GM12878 (cell line): ENCODE results near the gene NDUFB2. TPM values are rescaled to one million over a fixed set of nuclear protein-coding genes. Genes with fewer than 3 reads are reported as not detected.

Experiments used
- ATAC-seq: fragments of 200-7000 bp; cut with Tn5 transposase; 3 replicates; pipeline ENCODE4 v1.9.1; 2020; ENCODE audit warnings: mild to moderate bottlenecking, moderate library complexity
- BruUV-seq: library from RNA; stranded (reverse); fragments of 400-500 nt; replicated peaks from 2 replicates; lab custom pipeline; 2021; lab: Mats Ljungman, UMichigan
- CTCF ChIA-PET: fragments of 300-600 bp; sonication (Branson Sonifier 250); formaldehyde crosslinking; extraction: SDS; loops from one replicate; lab custom pipeline; 2021; ENCODE audit warnings: inconsistent platforms; lab: Yijun Ruan, JAX
- POLR2A ChIA-PET: fragments of 350-600 bp; formaldehyde crosslinking; extraction: SDS; loops from one replicate; lab custom pipeline; 2021; ENCODE audit warnings: inconsistent platforms; lab: Charles Lee
- RAD21 ChIA-PET: fragments of 300-600 bp; sonication (Branson Sonifier 250); formaldehyde crosslinking; loops from one replicate; lab custom pipeline; 2023; ENCODE audit warnings: antibody characterized with exemption; ENCODE audit not compliant: unreplicated experiment; lab: Charles Lee
- SMC1A ChIA-PET: fragments of 300-600 bp; sonication (Branson Sonifier 250); formaldehyde crosslinking; loops from one replicate; lab custom pipeline; 2023; ENCODE audit not compliant: unreplicated experiment, uncharacterized antibody; lab: Charles Lee
- DNase-seq: peaks from one replicate; pipeline ENCODE4 v3.0.0-alpha.2; 2011; ENCODE audit warnings: low read depth, low spot score
- FAIRE-seq: peaks from 3 replicates; lab custom pipeline; 2011; peaks lifted over from hg19 to GRCh38; lab: Jason Lieb, UNC
- H2AFZ ChIP-seq: 2 replicates; pipeline ENCODE4 v1.6.0; 2011; ENCODE audit warnings: low read depth, low read length, control low read depth; ENCODE audit not compliant: control insufficient read depth
- H3K27ac ChIP-seq: 2 replicates; pipeline ENCODE4 v1.5.1; 2011; ENCODE audit warnings: control low read depth; ENCODE audit not compliant: control insufficient read depth, insufficient read depth
- H3K27me3 ChIP-seq, 2 experiments: replicated peaks in 1 of 2; 2 replicates each; pipeline versions ENCODE4 v1.6.0 to v1.6.1; 2011; ENCODE audit warnings: low read length in 1 of 2; ENCODE audit not compliant: control insufficient read depth in 2 of 2, insufficient read depth in 2 of 2
- H3K36me3 ChIP-seq, 2 experiments: 2 replicates each; pipeline ENCODE4 v1.5.1; 2011; ENCODE audit warnings: low read length in 1 of 2; ENCODE audit not compliant: control insufficient read depth in 2 of 2, insufficient read depth in 2 of 2
- H3K4me1 ChIP-seq: 2 replicates; pipeline ENCODE4 v1.6.1; 2011; ENCODE audit warnings: mild to moderate bottlenecking, low read length, moderate library complexity, mixed read lengths; ENCODE audit not compliant: control insufficient read depth, insufficient read depth
- H3K4me2 ChIP-seq: 2 replicates; pipeline ENCODE4 v1.6.0; 2011; ENCODE audit warnings: control low read depth; ENCODE audit not compliant: control insufficient read depth, insufficient read depth
- H3K4me3 ChIP-seq: fragments of 200-600 bp; sonication (generic); 2 replicates; pipeline ENCODE4 v1.5.1; 2016
- H3K79me2 ChIP-seq: 2 replicates; pipeline ENCODE4 v1.6.0; 2011; ENCODE audit warnings: low read length; ENCODE audit not compliant: control insufficient read depth, insufficient read depth
- H3K9ac ChIP-seq: 2 replicates; pipeline ENCODE4 v1.8.0; 2011; ENCODE audit warnings: low read length, control low read depth, mixed read lengths; ENCODE audit not compliant: control insufficient read depth, insufficient read depth
- H3K9me3 ChIP-seq: replicated peaks from 3 replicates; pipeline ENCODE4 v1.5.1; 2011; ENCODE audit warnings: mild to moderate bottlenecking, low read length; ENCODE audit not compliant: control insufficient read depth, insufficient read depth
- H4K20me1 ChIP-seq: 2 replicates; pipeline ENCODE4 v1.6.0; 2011; ENCODE audit not compliant: control insufficient read depth, insufficient read depth
- ASH2L ChIP-seq: fragments of 300-600, 200-600 bp; sonication (generic); IDR thresholded peaks from 2 replicates; pipeline ENCODE4 v1.6.1; 2017; ENCODE audit warnings: low read depth, mild to moderate bottlenecking, borderline replicate concordance
- HDAC2 ChIP-seq: fragments of 200-600 bp; sonication (generic); IDR thresholded peaks from 2 replicates; pipeline ENCODE4 v1.6.1; 2017
- IKZF2 ChIP-seq, 2 experiments: fragments of 450-650 bp; IDR thresholded peaks; 2 replicates each; pipeline ENCODE4 v1.6.1; 2017; ENCODE audit warnings: mild to moderate bottlenecking in 2 of 2, moderate library complexity in 2 of 2
- IRF5 ChIP-seq: fragments of 450-650 bp; IDR thresholded peaks from 2 replicates; pipeline ENCODE4 v1.6.1; 2017; ENCODE audit warnings: borderline replicate concordance
- LARP7 ChIP-seq: fragments of 450-650 bp; IDR thresholded peaks from 2 replicates; pipeline ENCODE4 v1.6.1; 2017; ENCODE audit warnings: mild to moderate bottlenecking
- MTA2 ChIP-seq: fragments of 450-650 bp; IDR thresholded peaks from 2 replicates; pipeline ENCODE4 v1.6.1; 2016; ENCODE audit warnings: low read depth, mild to moderate bottlenecking, moderate library complexity
- MXI1 ChIP-seq: fragments of 150-350 bp; IDR thresholded peaks from 2 replicates; pipeline ENCODE4 v1.6.1; 2011; ENCODE audit warnings: low read depth, mild to moderate bottlenecking, inconsistent platforms, low read length, improper control_type of control experiment
- NR2C2 ChIP-seq: IDR thresholded peaks from 2 replicates; pipeline ENCODE4 v1.6.1; 2011; ENCODE audit warnings: borderline replicate concordance, low read depth; ENCODE audit not compliant: control insufficient read depth, insufficient read length
- TCF3 ChIP-seq: IDR thresholded peaks from 2 replicates; pipeline ENCODE4 v1.6.1; 2012; ENCODE audit warnings: low read depth, mild to moderate bottlenecking, low read length, borderline replicate concordance; ENCODE audit not compliant: insufficient read depth
- WRNIP1 ChIP-seq: IDR thresholded peaks from 2 replicates; pipeline ENCODE4 v1.6.1; 2011; ENCODE audit warnings: low read depth, low read length, improper control_type of control experiment, borderline replicate concordance
- ZNF622 ChIP-seq: fragments of 450-650 bp; IDR thresholded peaks from 2 replicates; pipeline ENCODE4 v1.6.1; 2017; ENCODE audit warnings: mild to moderate bottlenecking, inconsistent platforms
- WGBS: methylation state at CpG from one replicate; pipeline ENCODE4 v1.1.6; 2016; ENCODE audit warnings: low lambda C conversion rate; ENCODE audit not compliant: insufficient replicate concordance, insufficient coverage; ENCODE audit errors: missing lambda C conversion rate; 5-methylcytosine and 5-hydroxymethylcytosine counted together
- in situ Hi-C: fragments of 300-500 bp; cut with MboI; formaldehyde crosslinking; loops from 9 replicates; pipeline ENCODE4 v1.14.3; 2018; ENCODE audit warnings: mixed read lengths
- intact Hi-C: fragments of 100-400 bp; cut with micrococcal nuclease; formaldehyde crosslinking; loops from one replicate; pipeline ENCODE4 v1.14.2; 2022; ENCODE audit not compliant: unreplicated experiment
- polyA plus RNA-seq, 11 experiments: library from polyadenylated mRNA; depleted of rRNA in 4 of 11; unstranded in 6 of 11; stranded (reverse) in 5 of 11; fragments of >200 nt; fragmentation: Nextera tagmentation in 4 of 11; fragmentation: Illumina TruSeq in 1 of 11; extraction: Ambion mirVana in 4 of 11; extraction: Trizol in 1 of 11; gene quantifications; 1 replicate in 1 of 11; 2 replicates in 10 of 11; pipeline versions ENCODE4 v1.2.1 to v1.2.3, GENCODE V29; 2011 to 2016; ENCODE audit warnings: inconsistent platforms in 2 of 11, missing spikeins in 2 of 11, low read depth in 1 of 11
- total RNA-seq, 4 experiments: library from RNA; depleted of rRNA in 3 of 4; stranded (reverse); fragments of >200 nt in 3 of 4; fragmentation: Illumina TruSeq in 1 of 4; extraction: Trizol in 1 of 4; gene quantifications; 2 replicates each; pipeline versions ENCODE4 v1.2.1 to v1.2.3, GENCODE V29; 2013 to 2021
- TF ChIP-seq, protein P1 (sequence below): IDR thresholded peaks from 2 replicates; pipeline ENCODE4 v1.6.1; 2012; ENCODE audit warnings: low read length, inconsistent platforms

NDUFB2 gene
- total and polyA plus RNA-seq, 10 of the 15 experiments (the other 5 are each of a cell fraction or from before 2014, with no cell fraction given) = 109 to 1,236 (median 323) TPM

- H3K27me3 ChIP-seq = no peaks in the 10 kb centered on the region
- intact Hi-C loops = loop anchor here (5.0 kb wide), 1 partner anchor 354 kb away; the partner anchor contains the start of gene MRPS33
- POLR2A ChIA-PET = no interaction called here
- DNase-seq (no peak), FAIRE-seq (no peak), ATAC-seq (no peak)
- peaks cover 12% of the 10 kb centered on the region for H3K4me1 ChIP-seq
- CTCF ChIA-PET = interaction anchor here (1.9 kb wide), 1 partner anchor 181 kb away, joined by 5 read pairs; no protein-coding TSS in a partner anchor
- RAD21 ChIA-PET = interaction anchor here (0.6 to 1.2 kb wide), 2 partner anchors 25 to 652 kb away, joined by 3 read pairs; no protein-coding TSS in a partner anchor
- no peak overlapping the region for H3K27ac ChIP-seq
- H3K4me3 ChIP-seq = no peak overlapping the region
- SMC1A ChIA-PET = no interaction called here
- H3K79me2 ChIP-seq = no peaks in the 10 kb centered on the region
- no peaks in the 10 kb centered on the region for H4K20me1 ChIP-seq
- H2AFZ ChIP-seq = no peak overlapping the region
- H3K9me3 ChIP-seq = no peaks in the 10 kb centered on the region
- H3K36me3 ChIP-seq = no peaks in the 10 kb centered on the region
- WGBS = 86% methylated on average over 9 of the region's 9 CpGs
- no TSS peak for BruUV-seq
- H3K9ac ChIP-seq = no peak overlapping the region
- no peak for TF ChIP-seq HDAC2
- TF ChIP-seq, protein P1, sequence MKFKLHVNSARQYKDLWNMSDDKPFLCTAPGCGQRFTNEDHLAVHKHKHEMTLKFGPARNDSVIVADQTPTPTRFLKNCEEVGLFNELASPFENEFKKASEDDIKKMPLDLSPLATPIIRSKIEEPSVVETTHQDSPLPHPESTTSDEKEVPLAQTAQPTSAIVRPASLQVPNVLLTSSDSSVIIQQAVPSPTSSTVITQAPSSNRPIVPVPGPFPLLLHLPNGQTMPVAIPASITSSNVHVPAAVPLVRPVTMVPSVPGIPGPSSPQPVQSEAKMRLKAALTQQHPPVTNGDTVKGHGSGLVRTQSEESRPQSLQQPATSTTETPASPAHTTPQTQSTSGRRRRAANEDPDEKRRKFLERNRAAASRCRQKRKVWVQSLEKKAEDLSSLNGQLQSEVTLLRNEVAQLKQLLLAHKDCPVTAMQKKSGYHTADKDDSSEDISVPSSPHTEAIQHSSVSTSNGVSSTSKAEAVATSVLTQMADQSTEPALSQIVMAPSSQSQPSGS = no peak
- TF ChIP-seq NR2C2 = no peak
- TF ChIP-seq LARP7 = no peak
- TF ChIP-seq TCF3 = no peak
- no peak for TF ChIP-seq IKZF2 (IDR thresholded peaks at IDR 0.05)
- TF ChIP-seq MXI1 = no peak
- no peak for TF ChIP-seq ASH2L
- no peak for TF ChIP-seq IRF5
- TF ChIP-seq ZNF622 = no peak
- TF ChIP-seq MTA2 = no peak
- TF ChIP-seq WRNIP1 = no peak
- TF ChIP-seq, all 136 proteins: peak for 0
- H3K4me2 ChIP-seq = no peak overlapping the region
- in situ Hi-C loops = loop anchor here (5.0 kb wide), 1 partner anchor 141 kb away; no protein-coding TSS in a partner anchor
Observed at GRCh38 chr7:140657891-140658290, 38.6 kb upstream of the NDUFB2 start.
